CD4-positive, alpha-beta T cell (primary cell): ENCODE measurements around the gene RFNG. TPM values are rescaled to one million over a fixed set of nuclear protein-coding genes. Genes with fewer than 3 reads are reported as not detected.

Experiments
- ATAC-seq: fragments of 200-7000 bp; cut with Tn5 transposase; one replicate; pipeline ENCODE4 v1.10.0; 2022; ENCODE audit warnings: mild to moderate bottlenecking; ENCODE audit not compliant: poor library complexity
- CTCF ChIA-PET: fragments of 350-600 bp; sonication (Branson Sonifier 250); formaldehyde crosslinking; loops from one replicate; lab custom pipeline; 2021; ENCODE audit warnings: antibody characterized with exemption, inconsistent platforms; lab: Charles Lee
- POLR2A ChIA-PET: fragments of 350-600 bp; sonication (Branson Sonifier 250); formaldehyde crosslinking; loops from one replicate; lab custom pipeline; 2021; ENCODE audit warnings: antibody characterized with exemption, inconsistent platforms; lab: Charles Lee
- DNase-seq, 14 experiments: peaks; one replicate each; pipeline ENCODE4 v3.0.0-alpha.2; 2013 to 2020; ENCODE audit warnings: mixed read lengths in 2 of 14
- H3K27ac ChIP-seq, 2 donors: one replicate each; pipeline versions ENCODE4 v1.5.1 to v1.7.0; 2013; ENCODE audit warnings: low read length in 2 of 2, low read depth in 1 of 2, mild to moderate bottlenecking in 1 of 2
- H3K27me3 ChIP-seq, 2 experiments: 1 replicate in 1 of 2; 2 replicates in 1 of 2; pipeline versions ENCODE4 v1.6.1 to v1.7.0; 2013; ENCODE audit warnings: low read length in 2 of 2, control low read depth in 1 of 2, mild to moderate bottlenecking in 1 of 2, moderate library complexity in 1 of 2; ENCODE audit not compliant: insufficient read depth in 2 of 2, control insufficient read depth in 1 of 2
- H3K36me3 ChIP-seq: one replicate; pipeline ENCODE4 v1.6.1; 2013; ENCODE audit warnings: low read length, control low read depth; ENCODE audit not compliant: insufficient read depth
- H3K4me1 ChIP-seq: one replicate; pipeline ENCODE4 v1.6.1; 2013; ENCODE audit warnings: low read length, control low read depth; ENCODE audit not compliant: insufficient read depth
- H3K4me3 ChIP-seq: one replicate; pipeline ENCODE4 v1.5.1; 2013; ENCODE audit warnings: mild to moderate bottlenecking, low read length, moderate library complexity
- H3K9me3 ChIP-seq, 2 experiments: 1 replicate in 1 of 2; 2 replicates in 1 of 2; pipeline versions ENCODE4 v1.6.1 to v1.7.0; 2013; ENCODE audit warnings: low read length in 2 of 2, mild to moderate bottlenecking in 2 of 2, control low read depth in 1 of 2, moderate library complexity in 1 of 2; ENCODE audit not compliant: control insufficient read depth in 1 of 2, insufficient read depth in 1 of 2
- H3K27ac Mint-ChIP-seq: one replicate; pipeline ENCODE4 v1.8.0; 2020; ENCODE audit warnings: mixed read lengths
- H3K27me3 Mint-ChIP-seq: one replicate; pipeline ENCODE4 v1.8.0; 2021; ENCODE audit warnings: mixed read lengths
- H3K36me3 Mint-ChIP-seq: one replicate; pipeline ENCODE4 v1.8.0; 2021; ENCODE audit warnings: low read depth, mixed read lengths
- H3K4me1 Mint-ChIP-seq: one replicate; pipeline ENCODE4 v1.8.0; 2021; ENCODE audit warnings: low read depth, mixed read lengths
- H3K4me3 Mint-ChIP-seq: one replicate; pipeline ENCODE4 v1.8.0; 2020; ENCODE audit warnings: mild to moderate bottlenecking, mixed read lengths
- H3K9me3 Mint-ChIP-seq: one replicate; pipeline ENCODE4 v1.8.0; 2020; ENCODE audit warnings: mixed read lengths
- CTCF ChIP-seq: fragments of 200-600 bp; IDR thresholded peaks from one replicate; pipeline ENCODE4 v1.8.0; 2022; ENCODE audit warnings: antibody characterized with exemption, mild to moderate bottlenecking
- intact Hi-C, 2 experiments: fragments of 100-400 bp; cut with DNase I in 1 of 2; cut with micrococcal nuclease in 1 of 2; formaldehyde crosslinking; loops; one replicate each; pipeline versions ENCODE4 v1.15.1 to v1.9.0; 2023 to 2025; cut with DNase I, micrococcal nuclease
- total RNA-seq, 174 experiments: library from RNA in 2 of 174; stranded (reverse) in 2 of 174; gene quantifications; one replicate each; pipeline ENCODE4 v1.2.3 and lab custom pipeline; 2021 to 2026

RFNG gene
- total RNA-seq, 2 experiments from 2014 or later, result 28.1 to 31.2 TPM

DNA sequence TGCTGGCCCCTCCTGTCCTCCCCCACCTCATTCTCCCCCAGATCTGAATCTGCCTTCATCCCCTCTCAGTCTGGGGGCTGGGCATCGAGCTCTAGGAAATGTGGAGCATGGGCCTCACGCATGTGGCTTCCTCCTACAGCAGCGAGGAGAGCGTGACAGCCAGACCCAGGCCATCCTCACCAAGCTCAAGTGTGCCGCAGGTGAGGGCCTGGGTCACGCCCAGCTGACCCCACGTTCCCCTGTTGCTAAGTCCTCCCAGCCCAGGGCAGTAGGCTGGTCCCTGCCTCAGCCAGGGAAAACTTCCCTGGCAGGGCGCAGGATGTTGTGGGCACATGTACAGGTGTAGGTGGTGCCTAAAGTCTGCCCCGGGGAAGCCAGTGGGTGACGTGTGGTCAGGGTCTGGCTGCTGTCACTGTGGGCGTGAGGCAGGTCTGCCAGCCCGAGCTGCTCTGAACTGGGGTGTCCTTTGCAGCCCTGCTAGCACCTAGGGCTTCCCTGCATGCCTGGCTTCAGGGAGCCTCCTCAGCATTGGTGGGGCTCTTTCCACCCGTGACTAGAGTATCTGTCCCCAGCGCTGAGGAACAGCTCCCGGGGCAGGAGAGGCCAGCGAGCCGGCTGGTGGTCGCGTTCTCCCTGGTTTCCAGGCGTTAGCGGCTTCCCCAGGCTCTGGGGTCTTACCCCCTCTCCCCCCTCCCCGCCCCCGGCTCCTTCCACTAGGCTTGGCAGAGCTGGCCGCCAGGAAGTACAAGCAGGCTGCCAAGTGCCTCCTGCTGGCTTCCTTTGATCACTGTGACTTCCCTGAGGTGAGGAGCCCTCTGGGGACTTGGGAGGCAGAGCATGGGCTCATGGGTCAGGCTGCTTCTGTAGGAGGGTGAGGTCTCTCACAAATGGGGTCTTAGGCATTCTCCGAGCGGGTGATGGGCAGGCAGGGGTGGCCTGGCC lies 3.7 kb upstream of the RFNG start:
- POLR2A ChIA-PET, result interaction anchor here (0.7 to 1.4 kb wide), 2 partner anchors 11 to 18 kb away, joined by 3 to 8 read pairs; partner anchors contain the start of gene DCXR
- H3K27ac Mint-ChIP-seq, result peak overlapping the region; percentile 33
- Histone ChIP-seq H3K27me3 (no peaks in the 10 kb centered on the region), H3K9me3 (no peaks in the 10 kb centered on the region), H3K27ac (no peak overlapping the region), H3K4me1 (peaks cover 33% of the 10 kb centered on the region), H3K4me3 (no peak overlapping the region), H3K36me3 (peaks cover 63% of the 10 kb centered on the region)
- H3K4me3 Mint-ChIP-seq, result peak overlapping the region; percentile 66
- intact Hi-C loops, result no loop called here
- TF ChIP-seq CTCF, result no peak
- ATAC-seq (no peak), DNase-seq (peak in 1 of 14 experiments; percentile 1)
- H3K9me3 Mint-ChIP-seq, result no peaks in the 10 kb centered on the region
- CTCF ChIA-PET, result no interaction called here
- H3K27me3 Mint-ChIP-seq, result no peaks in the 10 kb centered on the region
- H3K4me1 Mint-ChIP-seq, result peaks cover 6% of the 10 kb centered on the region
- H3K36me3 Mint-ChIP-seq, result peaks cover 26% of the 10 kb centered on the region

DNA sequence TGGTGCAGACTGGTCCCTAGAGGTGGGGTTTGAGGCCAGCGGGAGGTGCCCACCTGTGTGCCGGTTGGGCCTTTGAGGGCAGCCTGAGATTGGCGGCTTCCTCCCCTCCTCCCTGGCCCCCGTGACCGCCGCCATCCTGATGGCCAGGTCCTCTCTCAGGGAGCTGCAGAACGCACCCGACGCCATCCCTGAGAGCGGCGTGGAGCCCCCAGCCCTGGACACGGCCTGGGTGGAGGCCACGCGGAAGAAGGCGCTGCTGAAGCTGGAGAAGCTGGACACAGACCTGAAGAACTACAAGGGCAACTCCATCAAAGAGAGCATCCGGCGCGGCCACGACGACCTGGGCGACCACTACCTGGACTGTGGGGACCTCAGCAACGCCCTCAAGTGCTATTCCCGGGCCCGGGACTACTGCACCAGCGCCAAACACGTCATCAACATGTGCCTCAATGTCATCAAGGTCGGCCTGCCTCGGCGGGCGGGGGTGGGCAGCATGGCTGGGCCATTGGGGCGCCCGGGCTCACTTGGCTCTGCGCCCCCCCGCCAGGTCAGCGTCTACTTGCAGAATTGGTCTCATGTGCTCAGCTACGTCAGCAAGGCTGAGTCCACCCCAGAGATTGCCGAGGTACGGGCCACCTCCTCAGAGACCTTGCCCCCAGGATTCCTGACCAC lies 2.9 kb upstream of the RFNG start:
- TF ChIP-seq CTCF, result no peak
- ATAC-seq (no peak), DNase-seq (peak in 1 of 14 experiments; percentile 0)
- Histone ChIP-seq H3K9me3 (no peaks in the 10 kb centered on the region), H3K27me3 (no peaks in the 10 kb centered on the region), H3K36me3 (peaks cover 55% of the 10 kb centered on the region), H3K4me3 (no peak overlapping the region), H3K27ac (no peak overlapping the region), H3K4me1 (peaks cover 41% of the 10 kb centered on the region)
- Mint-ChIP-seq H3K27ac (peak overlapping the region; percentile 33), H3K4me3 (peak overlapping the region; percentile 66), H3K4me1 (peaks cover 8% of the 10 kb centered on the region), H3K36me3 (peaks cover 22% of the 10 kb centered on the region), H3K27me3 (no peaks in the 10 kb centered on the region), H3K9me3 (no peaks in the 10 kb centered on the region)
- intact Hi-C loops, result loop anchor here in 1 of 2 experiments (5.0 kb wide), 1 partner anchor 43 kb away; the partner anchor contains the start of gene FASN
- ChIA-PET POLR2A (interaction anchor here (0.7 to 4.1 kb wide), 2 partner anchors 10 to 12 kb away, joined by 3 to 16 read pairs; partner anchors contain the start of gene DUS1L), CTCF (no interaction called here)

GRCh38 chr17:82053556-82054263 lies 2.1 kb upstream of the RFNG start:
- Mint-ChIP-seq H3K4me1 (peaks cover 8% of the 10 kb centered on the region), H3K36me3 (peaks cover 17% of the 10 kb centered on the region), H3K9me3 (no peaks in the 10 kb centered on the region), H3K27me3 (no peaks in the 10 kb centered on the region), H3K4me3 (peak overlapping the region; percentile 80), H3K27ac (peak overlapping the region; percentile 39)
- no peak for TF ChIP-seq CTCF
- CTCF ChIA-PET, result no interaction called here
- Histone ChIP-seq H3K27ac (no peak overlapping the region), H3K4me1 (peaks cover 41% of the 10 kb centered on the region), H3K27me3 (no peaks in the 10 kb centered on the region), H3K36me3 (peaks cover 48% of the 10 kb centered on the region), H3K9me3 (no peaks in the 10 kb centered on the region), H3K4me3 (no peak overlapping the region)
- POLR2A ChIA-PET, result interaction anchor here (1.0 to 4.1 kb wide), 2 partner anchors 11 to 67 kb away, joined by 3 to 16 read pairs; partner anchors contain the start of gene DUS1L
- intact Hi-C loops, result loop anchor here in 1 of 2 experiments (5.0 kb wide), 1 partner anchor 44 kb away; the partner anchor contains the start of gene FASN
- no peak for ATAC-seq
- DNase-seq, result peak in 1 of 14 experiments; percentile 2
